ENCODE data around the gene AKR1B1. TPM values are rescaled to one million over a fixed set of nuclear protein-coding genes. Genes with fewer than 3 reads are reported as not detected.

The AKR1B1 gene
- total and polyA plus RNA-seq, 2 donors (not counting 3 experiments of a cell fraction or from before 2014, with no cell fraction given): 159 to 193 TPM

- Histone ChIP-seq H3K4me1 (ENCODE audit: control insufficient read depth, extremely low read depth, insufficient read depth, low read length) (no peaks in the 10 kb centered on the region), H3K9me3 (replicated peaks; ENCODE audit: control insufficient read depth, insufficient read depth, low read length) (no peaks in the 10 kb centered on the region), H4K20me1 (replicated peaks; ENCODE audit: control insufficient read depth, extremely low read depth, insufficient read depth, low read length) (no peaks in the 10 kb centered on the region), H3K4me3 (replicated peaks in 1 of 3; ENCODE audit: insufficient read depth in 1 of 3, low read depth in 1 of 3, low read length in 3 of 3) (no peak overlapping the region), H3K9me1 (replicated peaks; ENCODE audit: control insufficient read depth, extremely low read depth, insufficient read depth, low read length) (no peaks in the 10 kb centered on the region), H3K27ac (ENCODE audit: insufficient read depth, low read depth, low read length) (no peak overlapping the region), H3K9ac (replicated peaks; ENCODE audit: extremely low read depth, insufficient read depth, low read length) (no peak overlapping the region), H3K36me3 (ENCODE audit: control insufficient read depth in 2 of 2, extremely low read depth in 1 of 2, insufficient read depth in 2 of 2, low read length in 2 of 2) (peaks cover 13 to 14% of the 10 kb centered on the region in 2 experiments), H3K27me3 (ENCODE audit: control insufficient read depth in 2 of 2, insufficient read depth in 2 of 2, low read length in 2 of 2) (no peaks in the 10 kb centered on the region), H3K79me2 (ENCODE audit: control insufficient read depth, insufficient read depth, low read length) (no peaks in the 10 kb centered on the region), H3K4me2 (ENCODE audit: insufficient read depth, low read length) (no peak overlapping the region), H2AFZ (ENCODE audit: low read depth, low read length) (no peak overlapping the region)
- DNase-seq (ENCODE audit: low read depth, low spot score) (no peak), FAIRE-seq (no peak)
- intact Hi-C loops (cut with micrococcal nuclease) (no loop called here), dilution Hi-C loops (cut with MboI; ENCODE audit: extremely low pct_ligation_motif_present, low sequenced_read_pairs) (no loop called here)
- POLR2A ChIA-PET: no interaction called here
- no peak for TF ChIP-seq POLR2AphosphoS5 (IDR thresholded peaks at IDR 0.05; ENCODE audit: insufficient read depth, low read depth, low read length)
- no peak for TF ChIP-seq GATA2 (IDR thresholded peaks at IDR 0.05; ENCODE audit: insufficient read depth, insufficient read length, low read depth, low read length)
- no peak for TF ChIP-seq MAX (IDR thresholded peaks at IDR 0.05; ENCODE audit: insufficient read depth, insufficient read length)
- BruUV-seq (replicated peaks): no TSS peak
- CTCF ChIA-PET: interaction anchor here (0.9 to 1.3 kb wide), 3 partner anchors 8 to 74 kb away, joined by 4 read pairs; partner anchors contain the start of gene AKR1B1
These were observed 18.8 kb downstream of the AKR1B1 start for GRCh38 chr7:134440067-134440466.

DNA sequence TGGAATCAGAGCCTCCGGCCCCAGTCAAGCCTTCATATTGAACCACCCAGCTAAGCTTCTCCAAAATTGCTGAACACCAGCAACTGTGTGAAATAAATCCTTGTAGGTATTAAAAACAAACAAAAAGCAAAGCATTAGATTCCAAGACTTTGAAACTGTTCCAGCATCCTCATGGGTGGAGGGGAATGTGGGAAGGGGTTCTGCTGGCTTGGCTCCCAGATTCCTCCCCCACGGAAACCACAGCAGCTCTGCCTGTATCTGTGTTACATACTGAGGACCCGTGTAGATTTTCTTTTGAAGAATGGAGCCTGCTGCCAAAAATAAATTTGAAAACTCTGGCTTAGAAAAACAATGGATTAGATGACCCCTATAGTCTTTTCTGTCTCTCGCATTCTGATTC, 20.0 kb downstream of the AKR1B1 start:
- no TSS peak for BruUV-seq (replicated peaks)
- DNase-seq (ENCODE audit: low read depth, low spot score): no peak
- CTCF ChIA-PET: interaction anchor here (0.9 kb wide), 1 partner anchor 41 kb away, joined by 3 read pairs; no protein-coding TSS in a partner anchor
- Histone ChIP-seq H3K4me1 (ENCODE audit: control insufficient read depth, extremely low read depth, insufficient read depth, low read length) (no peaks in the 10 kb centered on the region), H3K36me3 (ENCODE audit: control insufficient read depth in 2 of 2, extremely low read depth in 1 of 2, insufficient read depth in 2 of 2, low read length in 2 of 2) (peaks cover 4 to 11% of the 10 kb centered on the region in 2 experiments), H3K9me1 (replicated peaks; ENCODE audit: control insufficient read depth, extremely low read depth, insufficient read depth, low read length) (no peaks in the 10 kb centered on the region), H3K9ac (replicated peaks; ENCODE audit: extremely low read depth, insufficient read depth, low read length) (no peak overlapping the region), H3K4me3 (replicated peaks in 1 of 3; ENCODE audit: insufficient read depth in 1 of 3, low read depth in 1 of 3, low read length in 3 of 3) (no peak overlapping the region), H3K4me2 (ENCODE audit: insufficient read depth, low read length) (no peak overlapping the region), H3K79me2 (ENCODE audit: control insufficient read depth, insufficient read depth, low read length) (no peaks in the 10 kb centered on the region), H3K27ac (ENCODE audit: insufficient read depth, low read depth, low read length) (no peak overlapping the region), H2AFZ (ENCODE audit: low read depth, low read length) (no peak overlapping the region), H4K20me1 (replicated peaks; ENCODE audit: control insufficient read depth, extremely low read depth, insufficient read depth, low read length) (no peaks in the 10 kb centered on the region), H3K9me3 (replicated peaks; ENCODE audit: control insufficient read depth, insufficient read depth, low read length) (no peaks in the 10 kb centered on the region), H3K27me3 (ENCODE audit: control insufficient read depth in 2 of 2, insufficient read depth in 2 of 2, low read length in 2 of 2) (no peaks in the 10 kb centered on the region)
- no peak for TF ChIP-seq EZH2 (IDR thresholded peaks at IDR 0.05; ENCODE audit: borderline replicate concordance, low read depth, low read length, severe bottlenecking)
- no peak for TF ChIP-seq POLR2A (IDR thresholded peaks at IDR 0.05; ENCODE audit: low read depth, low read length)
- TF ChIP-seq, protein P1, sequence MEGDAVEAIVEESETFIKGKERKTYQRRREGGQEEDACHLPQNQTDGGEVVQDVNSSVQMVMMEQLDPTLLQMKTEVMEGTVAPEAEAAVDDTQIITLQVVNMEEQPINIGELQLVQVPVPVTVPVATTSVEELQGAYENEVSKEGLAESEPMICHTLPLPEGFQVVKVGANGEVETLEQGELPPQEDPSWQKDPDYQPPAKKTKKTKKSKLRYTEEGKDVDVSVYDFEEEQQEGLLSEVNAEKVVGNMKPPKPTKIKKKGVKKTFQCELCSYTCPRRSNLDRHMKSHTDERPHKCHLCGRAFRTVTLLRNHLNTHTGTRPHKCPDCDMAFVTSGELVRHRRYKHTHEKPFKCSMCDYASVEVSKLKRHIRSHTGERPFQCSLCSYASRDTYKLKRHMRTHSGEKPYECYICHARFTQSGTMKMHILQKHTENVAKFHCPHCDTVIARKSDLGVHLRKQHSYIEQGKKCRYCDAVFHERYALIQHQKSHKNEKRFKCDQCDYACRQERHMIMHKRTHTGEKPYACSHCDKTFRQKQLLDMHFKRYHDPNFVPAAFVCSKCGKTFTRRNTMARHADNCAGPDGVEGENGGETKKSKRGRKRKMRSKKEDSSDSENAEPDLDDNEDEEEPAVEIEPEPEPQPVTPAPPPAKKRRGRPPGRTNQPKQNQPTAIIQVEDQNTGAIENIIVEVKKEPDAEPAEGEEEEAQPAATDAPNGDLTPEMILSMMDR (IDR thresholded peaks at IDR 0.05; ENCODE audit: extremely low read depth in 1 of 2, insufficient read depth in 1 of 2, low read depth in 1 of 2, low read length in 2 of 2): no peak
- no peak for TF ChIP-seq MAX (IDR thresholded peaks at IDR 0.05; ENCODE audit: insufficient read depth, insufficient read length)
- no peak for TF ChIP-seq GATA2 (IDR thresholded peaks at IDR 0.05; ENCODE audit: insufficient read depth, insufficient read length, low read depth, low read length)
- no peak for TF ChIP-seq JUN (IDR thresholded peaks at IDR 0.05; ENCODE audit: borderline replicate concordance, insufficient read depth, insufficient read length, low read depth)
- TF ChIP-seq POLR2AphosphoS5 (IDR thresholded peaks at IDR 0.05; ENCODE audit: insufficient read depth, low read depth, low read length): no peak
- no peak for TF ChIP-seq MYC (IDR thresholded peaks at IDR 0.05; ENCODE audit: low read depth, low read length)
- no peak for TF ChIP-seq FOS (IDR thresholded peaks at IDR 0.05; ENCODE audit: borderline replicate concordance, insufficient read depth, low read length)
- dilution Hi-C loops (cut with MboI; ENCODE audit: extremely low pct_ligation_motif_present, low sequenced_read_pairs) (no loop called here), intact Hi-C loops (cut with micrococcal nuclease) (loop anchor here (10.0 kb wide), 1 partner anchor 516 kb away; no protein-coding TSS in a partner anchor)
- POLR2A ChIA-PET: no interaction called here
- no peak for FAIRE-seq

All from endothelial cell of umbilical vein (primary cell).